Transverse colon (tissue), 4 donors: Measurements from ENCODE around the gene ACBD6. TPM values are rescaled to one million over a fixed set of nuclear protein-coding genes. Genes with fewer than 3 reads are reported as not detected.

ENCODE experiments used
- DNase-seq: peaks from one replicate; pipeline ENCODE4 v3.0.0-alpha.2; 2019
- H3K27ac ChIP-seq, 4 donors: fragments of 200-600 bp; sonication (generic); 2 replicates each; pipeline ENCODE4 v1.5.1; 2016 to 2018; ENCODE audit warnings: inconsistent platforms in 4 of 4
- H3K27me3 ChIP-seq: fragments of 200-600 bp; sonication (generic); 2 replicates; pipeline ENCODE4 v1.5.1; 2017; ENCODE audit warnings: inconsistent platforms
- H3K36me3 ChIP-seq, 4 donors: fragments of 200-600 bp; sonication (generic); 2 replicates each; pipeline ENCODE4 v1.5.1; 2017 to 2019; ENCODE audit warnings: inconsistent platforms in 4 of 4
- H3K4me1 ChIP-seq, 4 donors: fragments of 200-600 bp; sonication (generic); 2 replicates each; pipeline ENCODE4 v1.5.1; 2017 to 2020; ENCODE audit warnings: inconsistent platforms in 4 of 4
- H3K4me3 ChIP-seq, 4 donors: fragments of 200-600 bp; sonication (generic); 1 replicate in 1 of 4; 2 replicates in 3 of 4; pipeline versions ENCODE4 v1.5.1 to v1.6.1; 2017 to 2019; ENCODE audit warnings: inconsistent platforms in 4 of 4
- H3K9me3 ChIP-seq, 2 donors: fragments of 200-600 bp; sonication (generic); 2 replicates each; pipeline ENCODE4 v1.5.1; 2017 to 2019; ENCODE audit warnings: inconsistent platforms in 2 of 2
- CTCF ChIP-seq, 5 experiments: fragments of 200-600 bp in 3 of 5; fragments of 450-650 bp in 2 of 5; sonication (generic) in 3 of 5; IDR thresholded peaks; 1 replicate in 2 of 5; 2 replicates in 3 of 5; pipeline ENCODE4 v1.5.1; 2016 to 2017; ENCODE audit warnings: antibody characterized with exemption in 5 of 5, inconsistent platforms in 3 of 5, mild to moderate bottlenecking in 2 of 5, moderate library complexity in 1 of 5
- EP300 ChIP-seq: sonication (generic); formaldehyde crosslinking; IDR thresholded peaks from one replicate; pipeline ENCODE4 v1.6.1; 2017; ENCODE audit warnings: antibody characterized with exemption, low read depth
- POLR2A ChIP-seq: fragments of 450-650 bp; IDR thresholded peaks from one replicate; pipeline ENCODE4 v1.6.1; 2016; ENCODE audit warnings: antibody characterized with exemption, mild to moderate bottlenecking, moderate library complexity
- POLR2AphosphoS5 ChIP-seq, 3 donors: sonication (generic); formaldehyde crosslinking; IDR thresholded peaks; one replicate each; pipeline ENCODE4 v1.6.1; 2016; ENCODE audit warnings: antibody characterized with exemption in 3 of 3
- WGBS, 2 donors: methylation state at CpG; one replicate each; pipeline ENCODE4 v1.1.5; 2018; ENCODE audit warnings: low coverage in 1 of 2; 5-methylcytosine and 5-hydroxymethylcytosine counted together
- in situ Hi-C, 4 donors: fragments of 200-750 bp; cut with MboI; loops; one replicate each; pipeline versions ENCODE4 v1.15.0 to v1.15.1; 2017; ENCODE audit warnings: low sequenced_read_pairs in 3 of 4, low pct_ligation_motif_present in 1 of 4, low pct_unique_long_range_greater_than_20kb in 1 of 4
- intact Hi-C: fragments of 100-400 bp; cut with DNase I; formaldehyde crosslinking; loops from one replicate; pipeline ENCODE4 v1.15.1; 2023; ENCODE audit warnings: low total_unique reads
- total RNA-seq, 4 donors: library from RNA; depleted of rRNA; stranded (reverse); fragments of >200 nt; gene quantifications; one replicate each; pipeline ENCODE4 v1.1.0, GENCODE V29; 2016

Gene ACBD6
- total RNA-seq, 4 donors from 2014 or later, result 9.7 to 48.4 (median 38.6) TPM

- H3K4me1 ChIP-seq, result peaks cover 0 to 6% (median 0%) of the 10 kb centered on the region in 4 donors
- intact Hi-C loops (no loop called here), in situ Hi-C loops (loop anchor here in 1 of 4 donors (10.0 kb wide), 1 partner anchor 238 kb away; no protein-coding TSS in a partner anchor)
- H3K36me3 ChIP-seq, result no peaks in the 10 kb centered on the region
- H3K27me3 ChIP-seq, result peaks cover 25% of the 10 kb centered on the region
- no peaks in the 10 kb centered on the region for H3K9me3 ChIP-seq
- TF ChIP-seq CTCF (IDR thresholded peaks at IDR 0.05), result no peak
- TF ChIP-seq POLR2AphosphoS5 (IDR thresholded peaks at IDR 0.05), result no peak
- TF ChIP-seq EP300, result no peak
- TF ChIP-seq POLR2A, result no peak
- H3K4me3 ChIP-seq, result no peak overlapping the region
- no peak overlapping the region for H3K27ac ChIP-seq
- 82% methylated on average over 3 of the region's 3 CpGs; no CpG with 5 or more reads in 1 of the 2 donors for WGBS, 2 donors
- no peak for DNase-seq
Measured at GRCh38 chr1:180247061-180247460, 255.3 kb downstream of the ACBD6 start.

- no peak for TF ChIP-seq CTCF (IDR thresholded peaks at IDR 0.05)
- no peak for TF ChIP-seq POLR2AphosphoS5 (IDR thresholded peaks at IDR 0.05)
- TF ChIP-seq POLR2A, result no peak
- TF ChIP-seq EP300, result no peak
- H3K27ac ChIP-seq, result no peak overlapping the region
- peaks cover 30% of the 10 kb centered on the region for H3K27me3 ChIP-seq
- in situ Hi-C loops, result loop anchor here in 1 of 4 donors (10.0 kb wide), 1 partner anchor 238 kb away; no protein-coding TSS in a partner anchor
- H3K4me1 ChIP-seq, result peaks cover 0 to 6% (median 0%) of the 10 kb centered on the region in 4 donors
- intact Hi-C loops, result no loop called here
- H3K36me3 ChIP-seq, result no peaks in the 10 kb centered on the region
- no peaks in the 10 kb centered on the region for H3K9me3 ChIP-seq
- DNase-seq, result no peak
- no peak overlapping the region for H3K4me3 ChIP-seq
- 68 to 78% methylated on average over 4 to 5 of the region's 5 CpGs for WGBS, 2 donors
Measured at GRCh38 chr1:180246579-180246978, 255.8 kb downstream of the ACBD6 start.

GRCh38 chr1:180244840-180245239 is 257.5 kb downstream of the ACBD6 start:
- peaks cover 47% of the 10 kb centered on the region for H3K27me3 ChIP-seq
- TF ChIP-seq POLR2A, result no peak
- TF ChIP-seq CTCF (IDR thresholded peaks at IDR 0.05), result no peak
- no peak for TF ChIP-seq POLR2AphosphoS5 (IDR thresholded peaks at IDR 0.05)
- no peak for TF ChIP-seq EP300
- H3K27ac ChIP-seq, result no peak overlapping the region
- 79 to 100% methylated on average over 2 to 6 of the region's 6 CpGs for WGBS, 2 donors
- no peak for DNase-seq
- H3K36me3 ChIP-seq, result no peaks in the 10 kb centered on the region
- no peaks in the 10 kb centered on the region for H3K9me3 ChIP-seq
- peaks cover 0 to 6% (median 0%) of the 10 kb centered on the region in 4 donors for H3K4me1 ChIP-seq
- in situ Hi-C loops, result loop anchor here in 1 of 4 donors (10.0 kb wide), 1 partner anchor 240 kb away; no protein-coding TSS in a partner anchor
- H3K4me3 ChIP-seq, result no peak overlapping the region
- intact Hi-C loops, result no loop called here

- intact Hi-C loops, result no loop called here
- no peaks in the 10 kb centered on the region for H3K9me3 ChIP-seq
- no peak for TF ChIP-seq POLR2AphosphoS5 (IDR thresholded peaks at IDR 0.05)
- no peak for TF ChIP-seq POLR2A
- no peak for TF ChIP-seq CTCF (IDR thresholded peaks at IDR 0.05)
- TF ChIP-seq EP300, result no peak
- peaks cover 59% of the 10 kb centered on the region for H3K27me3 ChIP-seq
- H3K4me3 ChIP-seq, result no peak overlapping the region
- WGBS, 2 donors, result 83 to 96% methylated on average over 4 to 11 of the region's 11 CpGs
- DNase-seq, result no peak
- no peak overlapping the region for H3K27ac ChIP-seq
- peaks cover 0 to 6% (median 0%) of the 10 kb centered on the region in 4 donors for H3K4me1 ChIP-seq
- H3K36me3 ChIP-seq, result no peaks in the 10 kb centered on the region
- in situ Hi-C loops, result loop anchor here in 1 of 4 donors (10.0 kb wide), 1 partner anchor 241 kb away; no protein-coding TSS in a partner anchor
Measured at GRCh38 chr1:180243517-180244221, 258.7 kb downstream of the ACBD6 start.
